ENCODE data around the gene BCL7B.
"Not testable (repeated sequence)": the region's sequence is repeated elsewhere in the genome, so short reads cannot be mapped to it uniquely, and the experiment has no call there.

DNA sequence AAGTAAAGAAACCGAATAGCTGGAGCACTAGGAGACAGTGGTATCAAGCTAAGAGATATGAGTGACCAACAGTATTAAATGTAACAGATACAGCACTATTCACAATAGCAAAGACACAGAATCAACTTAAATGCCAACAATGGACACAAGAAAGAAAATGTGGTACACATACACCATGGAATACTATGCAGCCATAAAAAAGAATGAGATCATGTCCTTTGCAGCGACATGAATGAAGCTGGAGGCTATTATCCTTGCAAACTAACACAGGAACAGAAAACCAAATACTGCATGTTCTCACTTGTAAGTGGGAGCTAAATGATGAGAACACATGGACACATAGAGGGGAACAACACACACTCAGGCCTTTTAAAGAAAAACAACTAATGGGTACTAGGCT is 62.0 kb downstream of the BCL7B start:
- TF ChIP-seq EP300, CTCF (IDR thresholded peaks at IDR 0.05): not testable (repeated sequence)

Data from gastroesophageal sphincter (tissue), 3 donors.